Right lung (tissue), 10 donors: ENCODE results near the gene ABI3. TPM values are rescaled to one million over a fixed set of nuclear protein-coding genes. Genes with fewer than 3 reads are reported as not detected.
"Not testable (repeated sequence)": the region's sequence is repeated elsewhere in the genome, so short reads cannot be mapped to it uniquely, and the experiment has no call there.

ENCODE experiments used
- DNase-seq, 2 donors: peaks; one replicate each; pipeline ENCODE4 v3.0.0-alpha.2; 2013
- long read RNA-seq, 8 donors: transcript quantifications; one replicate each; lab custom pipeline, GENCODE V29; 2026
- polyA plus RNA-seq, 5 donors: library from polyadenylated mRNA; unstranded; fragments of 120-200 nt; gene quantifications; one replicate each; pipeline versions ENCODE4 v1.2.1 to v1.2.3, GENCODE V29; 2013; ENCODE audit warnings: inconsistent platforms in 1 of 5, low replicate concordance in 1 of 5; ENCODE audit not compliant: insufficient read length in 5 of 5, insufficient read depth in 1 of 5

ABI3 gene
- 10 to 100 TPM in 1 of 5 donors, 1 to 10 TPM in 4; 6.0 to 12.2 (median 8.0) TPM for polyA plus RNA-seq
- long read RNA-seq, donor 1, transcript ABI3-201 (8 exons, 2,109 nt), result major isoform, 5 of 5 reads
- long read RNA-seq, donor 1, partial matches to known transcripts, result 0 of 5 reads
- long read RNA-seq, donor 1, other reads (novel, unspliced or antisense), result 0 of 5 reads
- long read RNA-seq, donor 2, partial matches to known transcripts, result 0 of 1 reads
- long read RNA-seq, donor 2, other reads (novel, unspliced or antisense), result 0 of 1 reads
- long read RNA-seq, donor 3, partial matches to known transcripts, result 0 of 2 reads
- long read RNA-seq, donor 3, other reads (novel, unspliced or antisense), result 0 of 2 reads
- long read RNA-seq, donor 4, partial matches to known transcripts, result 0 of 1 reads
- long read RNA-seq, donor 4, other reads (novel, unspliced or antisense), result 0 of 1 reads
- long read RNA-seq, donor 5, partial matches to known transcripts, result 0 of 4 reads
- long read RNA-seq, donor 5, other reads (novel, unspliced or antisense), result 0 of 4 reads
- long read RNA-seq, donor 6, transcript ABI3-201 (8 exons, 2,109 nt), result major isoform, 5 of 10 reads
- long read RNA-seq, donor 6, partial matches to known transcripts, result 5 of 10 reads
- long read RNA-seq, donor 6, other reads (novel, unspliced or antisense), result 0 of 10 reads
- long read RNA-seq, donor 7, result 0 reads
- long read RNA-seq, donor 8, partial matches to known transcripts, result 0 of 1 reads
- long read RNA-seq, donor 8, other reads (novel, unspliced or antisense), result 0 of 1 reads

- DNase-seq, result peak; percentile 43 to 57
These were observed at the start of gene ABI3, which contains the start of gene GNGT2 for GRCh38 chr17:49210158-49211029. Gene ABI3 (plus strand): TSS chr17:49210707. CDS start chr17:49210725, 18 bp downstream. Gene GNGT2 (minus strand): TSS chr17:49210574. CDS start chr17:49207422, 3,152 bp downstream.

GRCh38 chr17:49162866-49163265, 47.6 kb upstream of the ABI3 start:
- no peak for DNase-seq

GRCh38 chr17:49165143-49165542, 45.4 kb upstream of the ABI3 start:
- DNase-seq, result no peak

- no peak for DNase-seq
These were observed 41.8 kb upstream of the ABI3 start for GRCh38 chr17:49168706-49169105.

GRCh38 chr17:49170216-49170615, 40.3 kb upstream of the ABI3 start:
- no peak for DNase-seq

GRCh38 chr17:49170711-49171110, 39.8 kb upstream of the ABI3 start:
- not testable (repeated sequence) for DNase-seq

GRCh38 chr17:49175978-49176377, 34.5 kb upstream of the ABI3 start:
- DNase-seq, result not testable (repeated sequence)

GRCh38 chr17:49180303-49180702, 30.2 kb upstream of the ABI3 start:
- peak in 1 of 2 donors; percentile 1 for DNase-seq

- no peak for DNase-seq
These were observed 29.4 kb upstream of the ABI3 start for GRCh38 chr17:49180998-49181635.

GRCh38 chr17:49183341-49183740, 27.2 kb upstream of the ABI3 start:
- no peak for DNase-seq

- no peak for DNase-seq
These were observed 26.7 kb upstream of the ABI3 start for GRCh38 chr17:49183801-49184200.

GRCh38 chr17:49184522-49184921, 26.0 kb upstream of the ABI3 start:
- DNase-seq, result not testable (repeated sequence)

GRCh38 chr17:49185381-49185780, 25.1 kb upstream of the ABI3 start:
- not testable (repeated sequence) for DNase-seq

- DNase-seq, result no peak
These were observed 23.2 kb upstream of the ABI3 start for GRCh38 chr17:49187301-49187700.

- no peak for DNase-seq
These were observed 19.6 kb upstream of the ABI3 start for GRCh38 chr17:49190932-49191331.

GRCh38 chr17:49191409-49191916, 19.0 kb upstream of the ABI3 start:
- no peak for DNase-seq

- DNase-seq, result peak; percentile 91 to 94
These were observed 18.4 kb upstream of the ABI3 start for GRCh38 chr17:49191917-49192741.

- peak; percentile 52 to 53 for DNase-seq
These were observed 16.8 kb upstream of the ABI3 start for GRCh38 chr17:49193513-49194296.

- DNase-seq, result no peak
These were observed 16.3 kb upstream of the ABI3 start for GRCh38 chr17:49194297-49194607.
